Tibial nerve (tissue), 4 donors: ENCODE measurements around the gene HNRNPUL2. TPM values are rescaled to one million over a fixed set of nuclear protein-coding genes. Genes with fewer than 3 reads are reported as not detected.
"Not testable (repeated sequence)": the region's sequence is repeated elsewhere in the genome, so short reads cannot be mapped to it uniquely, and the experiment has no call there.

Experiments
- DNase-seq, 2 donors: peaks; one replicate each; pipeline ENCODE4 v3.0.0-alpha.2; 2019; ENCODE audit warnings: low spot score in 2 of 2
- H3K27ac ChIP-seq, 4 donors: fragments of 200-600 bp; sonication (generic) in 3 of 4; one replicate each; pipeline ENCODE4 v1.5.1; 2017 to 2019; ENCODE audit warnings: mild to moderate bottlenecking in 1 of 4
- H3K27me3 ChIP-seq, 2 donors: fragments of 200-600 bp; sonication (generic) in 1 of 2; one replicate each; pipeline versions ENCODE4 v1.5.1 to v1.6.0; 2017 to 2019
- H3K36me3 ChIP-seq, 3 donors: fragments of 200-600 bp; sonication (generic); one replicate each; pipeline ENCODE4 v1.5.1; 2018 to 2019
- H3K4me1 ChIP-seq, 4 donors: fragments of 200-600 bp; sonication (generic) in 3 of 4; one replicate each; pipeline ENCODE4 v1.5.1; 2017 to 2019
- H3K4me3 ChIP-seq, 4 donors: fragments of 200-600 bp; sonication (generic) in 3 of 4; one replicate each; pipeline ENCODE4 v1.5.1; 2017 to 2019; ENCODE audit warnings: mild to moderate bottlenecking in 1 of 4, moderate library complexity in 1 of 4
- H3K9me3 ChIP-seq, 4 donors: fragments of 200-600 bp; sonication (generic) in 3 of 4; one replicate each; pipeline ENCODE4 v1.5.1; 2017 to 2019
- CTCF ChIP-seq, 5 experiments: fragments of 200-600 bp in 3 of 5; fragments of 450-650 bp in 2 of 5; sonication (generic) in 3 of 5; IDR thresholded peaks; one replicate each; pipeline ENCODE4 v1.5.1; 2016 to 2019; ENCODE audit warnings: antibody characterized with exemption in 5 of 5, mild to moderate bottlenecking in 3 of 5, moderate library complexity in 2 of 5
- EP300 ChIP-seq, 2 donors: sonication (generic); formaldehyde crosslinking; IDR thresholded peaks; one replicate each; pipeline ENCODE4 v1.6.1; 2017; ENCODE audit warnings: antibody characterized with exemption in 2 of 2, mild to moderate bottlenecking in 1 of 2
- POLR2A ChIP-seq, 2 donors: fragments of 450-650 bp; IDR thresholded peaks; one replicate each; pipeline ENCODE4 v1.6.1; 2017; ENCODE audit warnings: antibody characterized with exemption in 2 of 2, mild to moderate bottlenecking in 2 of 2, moderate library complexity in 2 of 2
- WGBS, 2 donors: methylation state at CpG; one replicate each; pipeline ENCODE4 v1.1.5; 2018; 5-methylcytosine and 5-hydroxymethylcytosine counted together
- total RNA-seq, 4 donors: library from RNA; depleted of rRNA; stranded (reverse); fragments of >200 nt; gene quantifications; one replicate each; pipeline ENCODE4 v1.1.0, GENCODE V29; 2016

The HNRNPUL2 gene
- total RNA-seq, 4 donors from 2014 or later = 24.7 to 34.8 (median 28.6) TPM

GRCh38 chr11:62678433-62678769 lies 48.9 kb downstream of the HNRNPUL2 start:
- no peak for DNase-seq
- Histone ChIP-seq H3K9me3 (no peaks in the 10 kb centered on the region), H3K4me1 (peaks cover 0 to 59% (median 15%) of the 10 kb centered on the region in 4 donors), H3K27ac (peak overlapping the region; percentile 60 to 93 (median 90)), H3K36me3 (peaks cover 0 to 46% (median 0%) of the 10 kb centered on the region in 3 donors), H3K27me3 (no peaks in the 10 kb centered on the region), H3K4me3 (peak overlapping the region; percentile 78 to 97 (median 93))
- 4 to 5% methylated on average over 13 to 15 of the region's 16 CpGs for WGBS, 2 donors
- TF ChIP-seq CTCF (IDR thresholded peaks at IDR 0.05) (no peak), POLR2A (IDR thresholded peaks at IDR 0.05) (no peak), EP300 (IDR thresholded peaks at IDR 0.05) (no peak)

- Histone ChIP-seq H3K27ac (peak overlapping the region in 1 of 4 donors; percentile 91), H3K4me1 (peaks cover 0 to 66% (median 22%) of the 10 kb centered on the region in 4 donors), H3K36me3 (peaks cover 0 to 48% (median 0%) of the 10 kb centered on the region in 3 donors)
These were observed 49.5 kb downstream of the HNRNPUL2 start for GRCh38 chr11:62677714-62678113.

GRCh38 chr11:62677156-62677555 lies 50.1 kb downstream of the HNRNPUL2 start:
- Histone ChIP-seq H3K36me3 (peaks cover 0 to 48% (median 0%) of the 10 kb centered on the region in 3 donors), H3K4me3 (no peak overlapping the region), H3K4me1 (peaks cover 0 to 71% (median 26%) of the 10 kb centered on the region in 4 donors), H3K27ac (peak overlapping the region in 1 of 4 donors; percentile 91), H3K9me3 (no peaks in the 10 kb centered on the region), H3K27me3 (no peaks in the 10 kb centered on the region)
- WGBS, 2 donors = 78 to 81% methylated on average over 6 of the region's 6 CpGs
- no peak for TF ChIP-seq CTCF (IDR thresholded peaks at IDR 0.05)
- no peak for TF ChIP-seq POLR2A (IDR thresholded peaks at IDR 0.05)
- TF ChIP-seq EP300 (IDR thresholded peaks at IDR 0.05) = no peak
- DNase-seq = no peak

More at GRCh38 chr11:62677714-62678113, 49.5 kb downstream of the HNRNPUL2 start:
- DNase-seq = no peak
- Histone ChIP-seq H3K27me3 (no peaks in the 10 kb centered on the region), H3K4me3 (peak overlapping the region in 2 of 4 donors; percentile 91 to 95), H3K9me3 (no peaks in the 10 kb centered on the region)
- 75 to 81% methylated on average over 15 of the region's 15 CpGs for WGBS, 2 donors
- TF ChIP-seq EP300 (IDR thresholded peaks at IDR 0.05) (no peak), POLR2A (IDR thresholded peaks at IDR 0.05) (no peak), CTCF (IDR thresholded peaks at IDR 0.05) (no peak)

- no peak for TF ChIP-seq POLR2A (IDR thresholded peaks at IDR 0.05)
- no peak for TF ChIP-seq CTCF (IDR thresholded peaks at IDR 0.05)
- TF ChIP-seq EP300 (IDR thresholded peaks at IDR 0.05) = no peak
- Histone ChIP-seq H3K4me1 (peaks cover 0 to 72% (median 27%) of the 10 kb centered on the region in 4 donors), H3K4me3 (no peak overlapping the region), H3K9me3 (no peaks in the 10 kb centered on the region), H3K27ac (no peak overlapping the region), H3K27me3 (no peaks in the 10 kb centered on the region), H3K36me3 (peaks cover 0 to 48% (median 0%) of the 10 kb centered on the region in 3 donors)
- 28 to 49% methylated on average over 6 of the region's 6 CpGs for WGBS, 2 donors
- no peak for DNase-seq
These were observed 50.6 kb downstream of the HNRNPUL2 start for GRCh38 chr11:62676698-62677097.

GRCh38 chr11:62675415-62675814 lies 51.8 kb downstream of the HNRNPUL2 start:
- H3K27ac ChIP-seq, H3K4me3 ChIP-seq, H3K9me3 ChIP-seq, DNase-seq, H3K27me3 ChIP-seq: not testable (repeated sequence)
- 92 to 93% methylated on average over 10 of the region's 10 CpGs for WGBS, 2 donors
- peaks cover 0 to 48% (median 0%) of the 10 kb centered on the region in 3 donors for H3K36me3 ChIP-seq
- H3K4me1 ChIP-seq = peaks cover 0 to 65% (median 31%) of the 10 kb centered on the region in 4 donors

- 76% methylated on average over 2 of the region's 2 CpGs for WGBS, 2 donors
- DNase-seq = no peak
- H3K36me3 ChIP-seq = peaks cover 0 to 48% (median 0%) of the 10 kb centered on the region in 3 donors
- H3K27me3 ChIP-seq = no peaks in the 10 kb centered on the region
- H3K9me3 ChIP-seq = no peaks in the 10 kb centered on the region
- peaks cover 0 to 67% (median 27%) of the 10 kb centered on the region in 4 donors for H3K4me1 ChIP-seq
- peak overlapping the region in 2 of 4 donors; percentile 90 to 93 for H3K27ac ChIP-seq
- TF ChIP-seq EP300 (IDR thresholded peaks at IDR 0.05) (no peak), CTCF (IDR thresholded peaks at IDR 0.05) (no peak), POLR2A (IDR thresholded peaks at IDR 0.05) (no peak)
- peak overlapping the region in 1 of 4 donors; percentile 28 for H3K4me3 ChIP-seq
These were observed 54.1 kb downstream of the HNRNPUL2 start for GRCh38 chr11:62673196-62673525.
